ENCODE data around the gene COG2. TPM values are rescaled to one million over a fixed set of nuclear protein-coding genes. Genes with fewer than 3 reads are reported as not detected.
A peak's percentile ranks its signal among the peaks of the same experiment; 100 is the strongest.

The COG2 gene
- total RNA-seq, 4 donors from 2014 or later, result 23.5 to 33.6 (median 26.0) TPM

DNA sequence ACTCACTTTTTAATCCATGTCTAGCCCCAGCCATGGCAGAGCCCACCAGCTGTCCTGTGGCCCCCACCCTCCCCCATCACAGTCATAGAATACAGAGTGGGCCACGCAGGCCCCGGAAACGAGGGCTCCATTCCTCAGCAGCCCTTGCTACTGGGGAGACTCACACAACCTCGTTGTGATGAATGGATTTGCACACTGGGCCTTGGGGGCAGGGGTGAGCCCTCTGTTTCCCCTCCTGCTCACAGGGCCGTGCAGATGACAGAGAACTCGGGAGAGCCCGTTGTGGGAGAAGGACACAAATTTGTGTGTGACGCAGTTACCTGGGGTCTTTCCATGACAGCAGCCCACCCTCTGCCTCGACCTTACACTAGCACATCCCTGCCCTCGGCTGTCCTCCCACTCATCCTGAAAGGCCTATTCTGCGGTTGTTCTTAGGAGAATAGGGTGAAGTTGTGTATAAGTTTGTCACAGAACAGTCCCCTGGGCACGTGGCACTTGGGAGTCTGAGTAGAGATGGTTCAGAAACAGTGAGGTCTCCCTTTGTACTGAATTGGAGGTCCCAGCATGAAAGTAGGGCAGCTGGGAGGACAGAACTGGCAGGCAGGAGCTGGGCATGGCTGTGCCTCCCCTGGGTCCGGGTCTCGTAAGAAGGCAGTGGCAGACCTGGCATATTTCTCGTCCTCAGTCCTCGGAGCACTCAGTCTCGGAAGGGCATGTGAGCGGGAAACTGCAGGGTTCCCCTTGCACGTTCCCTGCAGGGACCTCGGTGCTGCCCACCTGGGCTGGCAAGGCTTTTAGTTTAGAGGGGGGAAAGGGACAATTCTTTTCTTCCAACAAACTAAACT is 64.8 kb downstream of the COG2 start:
- Histone ChIP-seq H3K36me3 (no peaks in the 10 kb centered on the region), H3K27me3 (no peaks in the 10 kb centered on the region), H3K27ac (no peak overlapping the region), H3K9me3 (no peaks in the 10 kb centered on the region), H3K4me3 (no peak overlapping the region), H3K4me1 (no peaks in the 10 kb centered on the region)
- no peak for TF ChIP-seq POLR2A (IDR thresholded peaks at IDR 0.05)
- no peak for TF ChIP-seq POLR2AphosphoS5 (IDR thresholded peaks at IDR 0.05)
- no peak for TF ChIP-seq EP300 (IDR thresholded peaks at IDR 0.05)
- TF ChIP-seq, protein P1, sequence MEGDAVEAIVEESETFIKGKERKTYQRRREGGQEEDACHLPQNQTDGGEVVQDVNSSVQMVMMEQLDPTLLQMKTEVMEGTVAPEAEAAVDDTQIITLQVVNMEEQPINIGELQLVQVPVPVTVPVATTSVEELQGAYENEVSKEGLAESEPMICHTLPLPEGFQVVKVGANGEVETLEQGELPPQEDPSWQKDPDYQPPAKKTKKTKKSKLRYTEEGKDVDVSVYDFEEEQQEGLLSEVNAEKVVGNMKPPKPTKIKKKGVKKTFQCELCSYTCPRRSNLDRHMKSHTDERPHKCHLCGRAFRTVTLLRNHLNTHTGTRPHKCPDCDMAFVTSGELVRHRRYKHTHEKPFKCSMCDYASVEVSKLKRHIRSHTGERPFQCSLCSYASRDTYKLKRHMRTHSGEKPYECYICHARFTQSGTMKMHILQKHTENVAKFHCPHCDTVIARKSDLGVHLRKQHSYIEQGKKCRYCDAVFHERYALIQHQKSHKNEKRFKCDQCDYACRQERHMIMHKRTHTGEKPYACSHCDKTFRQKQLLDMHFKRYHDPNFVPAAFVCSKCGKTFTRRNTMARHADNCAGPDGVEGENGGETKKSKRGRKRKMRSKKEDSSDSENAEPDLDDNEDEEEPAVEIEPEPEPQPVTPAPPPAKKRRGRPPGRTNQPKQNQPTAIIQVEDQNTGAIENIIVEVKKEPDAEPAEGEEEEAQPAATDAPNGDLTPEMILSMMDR (IDR thresholded peaks at IDR 0.05), result no peak
- 82 to 88% methylated on average over 5 to 8 of the region's 20 CpGs for WGBS, 2 donors (ENCODE audit: low coverage in 1 of 2)
- ATAC-seq, result no peak

DNA sequence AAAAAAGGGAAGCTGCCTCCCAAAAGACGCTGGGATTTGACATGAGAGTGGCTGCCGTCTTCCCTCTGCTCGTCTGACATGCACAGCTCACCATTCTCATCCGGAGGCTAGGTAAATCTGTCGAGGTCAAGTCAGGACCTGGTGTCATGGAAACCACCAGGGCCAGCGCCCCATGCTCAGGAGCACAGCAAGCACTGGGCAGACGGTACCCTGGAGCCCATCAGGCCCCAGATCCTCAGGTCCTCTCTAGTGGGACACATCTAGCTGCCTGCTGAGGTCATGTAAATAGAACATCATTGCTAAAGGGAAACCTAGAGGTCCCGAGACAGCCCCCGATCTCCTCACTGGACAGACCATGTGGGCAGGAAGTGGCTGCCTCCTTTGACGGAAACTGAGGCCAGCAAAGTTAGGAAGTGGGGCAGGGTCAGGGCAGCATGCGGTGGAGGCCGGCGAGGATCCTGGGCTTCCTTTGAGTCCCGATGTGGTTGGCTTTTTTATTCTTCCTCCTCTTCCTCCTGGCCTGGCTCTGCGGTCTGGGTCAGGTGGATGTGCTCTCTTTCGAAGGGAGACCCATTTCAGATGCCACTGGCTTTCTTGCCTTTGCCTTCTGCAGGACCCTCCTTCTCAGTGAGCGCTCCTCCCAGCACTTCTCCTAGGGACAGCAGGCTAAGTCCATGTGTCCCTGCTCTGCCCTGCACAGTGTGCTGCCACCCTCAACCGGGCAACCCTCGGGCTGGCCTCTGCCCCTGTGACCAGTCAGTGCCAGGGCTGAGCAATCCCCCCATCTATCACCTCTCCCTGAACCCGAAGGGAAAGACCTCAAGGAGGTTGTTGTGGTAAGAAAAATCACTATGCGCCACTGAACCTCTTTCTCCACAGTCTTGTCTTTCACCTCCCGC is 65.7 kb downstream of the COG2 start:
- TF ChIP-seq EP300 (IDR thresholded peaks at IDR 0.05) (no peak), POLR2AphosphoS5 (IDR thresholded peaks at IDR 0.05) (no peak), POLR2A (IDR thresholded peaks at IDR 0.05) (no peak)
- TF ChIP-seq, protein P1 (IDR thresholded peaks at IDR 0.05), result no peak
- Histone ChIP-seq H3K4me1 (peaks cover 0 to 2% (median 0%) of the 10 kb centered on the region in 3 donors), H3K9me3 (no peaks in the 10 kb centered on the region), H3K4me3 (no peak overlapping the region), H3K36me3 (no peaks in the 10 kb centered on the region), H3K27ac (no peak overlapping the region), H3K27me3 (no peaks in the 10 kb centered on the region)
- WGBS, 2 donors (ENCODE audit: low coverage in 1 of 2), result 62 to 83% methylated on average over 2 to 10 of the region's 22 CpGs
- no peak for ATAC-seq

DNA sequence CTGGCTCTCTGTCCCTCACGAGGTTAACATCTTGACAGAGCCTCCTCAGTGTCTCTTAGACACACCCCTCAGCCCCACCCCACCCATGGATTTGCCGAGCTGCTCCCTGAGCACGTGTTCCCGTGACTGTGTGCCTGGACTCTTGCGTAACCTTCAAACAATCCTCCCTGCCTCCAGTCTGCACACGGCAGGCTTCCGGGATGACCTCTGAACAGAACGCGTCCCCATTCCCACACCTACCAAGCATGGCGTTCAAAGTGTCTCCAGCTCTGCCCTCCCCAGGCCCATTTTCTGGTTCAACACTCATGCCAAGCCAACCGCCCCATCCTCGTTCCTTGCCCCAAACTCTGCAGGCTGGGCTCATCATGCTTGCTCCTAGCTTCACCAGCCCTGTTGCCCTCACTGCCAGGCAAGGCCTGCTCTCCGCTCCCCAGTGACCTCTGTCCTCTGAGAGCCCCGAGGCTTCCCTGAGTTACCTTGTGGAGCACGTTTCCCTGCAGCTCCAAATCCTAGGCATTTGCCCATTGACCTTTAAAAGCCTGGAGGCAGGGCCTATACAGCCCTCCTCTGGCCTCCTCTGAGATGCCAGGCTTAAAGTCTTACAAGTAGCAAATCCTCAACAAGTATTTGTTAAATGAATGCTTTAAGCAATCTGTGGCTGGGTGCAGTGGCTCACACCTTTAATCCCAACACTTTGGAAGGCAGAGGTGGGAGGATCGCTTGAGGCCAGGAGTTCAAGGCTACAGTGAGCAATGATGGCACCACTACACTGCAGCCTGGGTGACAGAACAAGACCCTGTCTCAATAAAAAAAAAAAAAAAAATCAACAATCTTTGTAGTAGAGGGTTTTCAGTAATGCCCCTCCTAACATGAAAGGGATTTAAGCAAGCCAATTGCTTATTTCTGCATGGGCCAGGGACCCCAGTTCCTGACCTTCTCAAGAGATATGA is 66.6 kb downstream of the COG2 start:
- Histone ChIP-seq H3K4me1 (peaks cover 0 to 12% (median 5%) of the 10 kb centered on the region in 3 donors), H3K9me3 (no peaks in the 10 kb centered on the region), H3K4me3 (no peak overlapping the region), H3K36me3 (no peaks in the 10 kb centered on the region), H3K27ac (no peak overlapping the region), H3K27me3 (no peaks in the 10 kb centered on the region)
- 68 to 88% methylated on average over 4 to 14 of the region's 16 CpGs for WGBS, 2 donors (ENCODE audit: low coverage in 1 of 2)
- peak; percentile 52 for ATAC-seq
- TF ChIP-seq, protein P1 (IDR thresholded peaks at IDR 0.05), result no peak
- TF ChIP-seq EP300 (IDR thresholded peaks at IDR 0.05) (no peak), POLR2AphosphoS5 (IDR thresholded peaks at IDR 0.05) (no peak), POLR2A (IDR thresholded peaks at IDR 0.05) (no peak)

DNA sequence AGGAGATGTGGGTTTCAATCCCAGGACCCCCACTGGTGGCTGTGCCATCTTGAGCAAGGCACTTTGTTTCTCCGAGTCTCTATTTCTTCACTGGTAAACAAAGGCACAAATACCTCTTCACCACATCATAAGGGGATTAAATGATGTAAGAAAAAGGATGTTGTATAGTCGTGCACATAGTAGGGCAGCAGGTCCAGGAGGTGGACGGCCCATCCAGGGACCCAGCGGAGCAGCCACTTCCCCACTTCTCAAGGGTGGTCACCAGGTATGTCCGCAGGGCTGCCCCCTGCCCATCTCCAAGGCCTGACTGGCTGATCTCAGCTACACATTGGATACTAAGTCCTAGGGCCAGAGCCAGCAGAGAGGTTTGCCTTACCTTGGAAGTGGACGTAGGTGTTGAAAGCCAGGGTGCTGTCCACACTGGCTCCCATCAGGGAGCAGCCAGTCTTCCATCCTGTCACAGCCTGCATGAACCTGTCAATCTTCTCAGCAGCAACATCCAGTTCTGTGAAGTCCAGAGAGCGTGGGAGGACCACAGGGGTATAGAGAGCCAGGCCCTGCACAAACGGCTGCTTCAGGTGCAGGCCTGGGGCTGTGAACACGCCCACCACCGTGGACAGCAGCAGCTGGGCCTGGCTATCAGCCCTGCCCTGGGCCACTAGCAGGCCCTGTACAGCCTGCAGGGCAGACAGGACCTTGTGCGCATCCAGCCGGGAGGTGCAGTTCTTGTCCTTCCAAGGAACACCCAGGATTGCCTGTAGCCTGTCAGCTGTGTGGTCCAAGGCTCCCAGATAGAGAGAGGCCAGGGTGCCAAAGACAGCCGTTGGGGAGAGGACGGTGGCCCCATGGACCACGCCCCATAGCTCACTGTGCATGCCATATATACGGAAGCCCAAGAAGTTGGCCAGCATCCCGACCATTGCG is 67.6 kb downstream of the COG2 start:
- H3K9me3 ChIP-seq, result no peaks in the 10 kb centered on the region
- peaks cover 0 to 21% (median 12%) of the 10 kb centered on the region in 3 donors for H3K4me1 ChIP-seq
- H3K4me3 ChIP-seq, result no peak overlapping the region
- H3K27me3 ChIP-seq, result no peaks in the 10 kb centered on the region
- TF ChIP-seq EP300 (IDR thresholded peaks at IDR 0.05) (no peak), POLR2AphosphoS5 (IDR thresholded peaks at IDR 0.05) (no peak), POLR2A (IDR thresholded peaks at IDR 0.05) (no peak)
- TF ChIP-seq, protein P1 (IDR thresholded peaks at IDR 0.05), result no peak
- H3K36me3 ChIP-seq, result no peaks in the 10 kb centered on the region
- H3K27ac ChIP-seq, result no peak overlapping the region
- ATAC-seq, result no peak
- WGBS, 2 donors (ENCODE audit: low coverage in 1 of 2), result 35 to 100% methylated on average over 1 to 2 of the region's 18 CpGs
